Coronary artery (tissue), 2 donors: ENCODE data around the gene MYO1D.

ENCODE experiments used
- DNase-seq: peaks from one replicate; pipeline ENCODE4 v3.0.0-alpha.2; 2017; ENCODE audit warnings: low spot score
- H3K27ac ChIP-seq, 2 donors: fragments of 200-600 bp; sonication (generic); one replicate each; pipeline ENCODE4 v1.5.1; 2016 to 2019
- H3K4me3 ChIP-seq: fragments of 200-600 bp; sonication (generic); 2 replicates; pipeline ENCODE4 v1.5.1; 2016; ENCODE audit warnings: mild to moderate bottlenecking, moderate library complexity
- CTCF ChIP-seq: fragments of 200-600 bp; sonication (generic); IDR thresholded peaks from one replicate; pipeline ENCODE4 v1.5.1; 2019; ENCODE audit warnings: antibody characterized with exemption

The MYO1D gene

GRCh38 chr17:32503251-32504165, 373.4 kb downstream of the MYO1D start:
- H3K27ac ChIP-seq: peak overlapping the region in 1 of 2 donors; percentile 71

GRCh38 chr17:32502710-32503109, 374.2 kb downstream of the MYO1D start:
- H3K27ac ChIP-seq: peak overlapping the region in 1 of 2 donors; percentile 71
- no peak for DNase-seq
- no peak for TF ChIP-seq CTCF
- no peak overlapping the region for H3K4me3 ChIP-seq

More at GRCh38 chr17:32503251-32504165, 373.4 kb downstream of the MYO1D start:
- TF ChIP-seq CTCF: no peak
- DNase-seq: no peak
- no peak overlapping the region for H3K4me3 ChIP-seq

- no peak for TF ChIP-seq CTCF
- no peak overlapping the region for H3K27ac ChIP-seq
- H3K4me3 ChIP-seq: no peak overlapping the region
- no peak for DNase-seq
These were observed 374.9 kb downstream of the MYO1D start for GRCh38 chr17:32502013-32502412.

GRCh38 chr17:32498391-32498790, 378.5 kb downstream of the MYO1D start:
- peak overlapping the region in 1 of 2 donors; percentile 88 for H3K27ac ChIP-seq
- no peak for DNase-seq
- H3K4me3 ChIP-seq: no peak overlapping the region
- no peak for TF ChIP-seq CTCF

GRCh38 chr17:32497431-32498205, 379.3 kb downstream of the MYO1D start:
- H3K4me3 ChIP-seq: no peak overlapping the region
- no peak for DNase-seq
- TF ChIP-seq CTCF: no peak
- H3K27ac ChIP-seq: peak overlapping the region; percentile 75 to 88

- Histone ChIP-seq H3K27ac (peak overlapping the region; percentile 75 to 88), H3K4me3 (peak overlapping the region; percentile 46)
- TF ChIP-seq CTCF: no peak
- no peak for DNase-seq
These were observed 380.4 kb downstream of the MYO1D start for GRCh38 chr17:32496395-32497073.
